ENCODE results near the gene MED29.

MED29 gene

GRCh38 chr19:39407660-39408391 lies 16.6 kb downstream of the MED29 start:
- peak overlapping the region; percentile 98 for H3K4me3 ChIP-seq (ENCODE audit: low read depth, low read length)
- TF ChIP-seq CTCF (IDR thresholded peaks at IDR 0.05; ENCODE audit: control insufficient read depth, extremely low read depth, insufficient read depth), result no peak
- DNase-seq (ENCODE audit: low read depth), result no peak

GRCh38 chr19:39408392-39409207 lies 17.4 kb downstream of the MED29 start:
- no peak for DNase-seq (ENCODE audit: low read depth)
- TF ChIP-seq CTCF (IDR thresholded peaks at IDR 0.05; ENCODE audit: control insufficient read depth, extremely low read depth, insufficient read depth), result no peak
- H3K4me3 ChIP-seq (ENCODE audit: low read depth, low read length), result peak overlapping the region; percentile 98

GRCh38 chr19:39409208-39410016 lies 18.2 kb downstream of the MED29 start:
- H3K4me3 ChIP-seq (ENCODE audit: low read depth, low read length), result peak overlapping the region; percentile 98
- TF ChIP-seq CTCF (IDR thresholded peaks at IDR 0.05; ENCODE audit: control insufficient read depth, extremely low read depth, insufficient read depth), result no peak
- peak; percentile 79 for DNase-seq (ENCODE audit: low read depth)

- TF ChIP-seq CTCF (IDR thresholded peaks at IDR 0.05; ENCODE audit: control insufficient read depth, extremely low read depth, insufficient read depth), result no peak
- no peak for DNase-seq (ENCODE audit: low read depth)
- H3K4me3 ChIP-seq (ENCODE audit: low read depth, low read length), result peak overlapping the region; percentile 98
Measured at GRCh38 chr19:39410017-39410830, 19.0 kb downstream of the MED29 start.

- DNase-seq (ENCODE audit: low read depth), result no peak
- TF ChIP-seq CTCF (IDR thresholded peaks at IDR 0.05; ENCODE audit: control insufficient read depth, extremely low read depth, insufficient read depth), result no peak
- no peak overlapping the region for H3K4me3 ChIP-seq (ENCODE audit: low read depth, low read length)
Measured at GRCh38 chr19:39410831-39411080, 19.6 kb downstream of the MED29 start.

GRCh38 chr19:39411081-39411831 lies 20.1 kb downstream of the MED29 start:
- DNase-seq (ENCODE audit: low read depth), result no peak
- TF ChIP-seq CTCF (IDR thresholded peaks at IDR 0.05; ENCODE audit: control insufficient read depth, extremely low read depth, insufficient read depth), result no peak
- H3K4me3 ChIP-seq (ENCODE audit: low read depth, low read length), result peak overlapping the region; percentile 82

Data from LNCaP clone FGC (cell line).